GM21381 (cell line): Measurements from ENCODE around the gene RNF213.

Source experiments
- ATAC-seq: cut with Tn5 transposase; IDR thresholded peaks from one replicate; pipeline ENCODE4 v1.9.1; 2021; ENCODE audit warnings: mild to moderate bottlenecking, moderate library complexity; ENCODE audit not compliant: unreplicated experiment

Gene RNF213

DNA sequence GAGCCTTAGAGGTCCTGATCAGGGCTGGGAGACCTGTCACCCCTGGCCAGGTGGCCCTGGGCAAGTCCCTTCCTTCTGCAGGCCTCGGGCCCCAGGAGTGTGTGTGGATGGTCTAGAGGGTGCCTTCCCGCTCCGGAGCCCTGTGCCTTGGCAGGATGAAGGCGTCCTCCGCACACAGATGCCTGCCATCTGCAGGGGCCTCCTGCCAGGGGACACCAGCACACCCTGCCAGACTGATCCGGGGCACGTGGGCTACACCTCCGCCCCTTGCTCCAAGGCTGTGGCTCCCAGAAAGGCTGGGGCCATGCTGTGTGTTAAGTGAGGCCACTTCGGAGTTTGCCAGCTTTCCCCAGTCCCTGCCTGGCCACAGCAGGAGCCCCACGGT is 185.1 kb downstream of the RNF213 start:
- no peak for ATAC-seq

GRCh38 chr17:80446645-80447405 is 186.2 kb downstream of the RNF213 start:
- no peak for ATAC-seq

- no peak for ATAC-seq
Observed at GRCh38 chr17:80447790-80448189, 187.1 kb downstream of the RNF213 start.
